Stimulated activated CD4-positive, alpha-beta T cell treated with anti-CD3 and anti-CD28 coated beads, TNF-alpha, amount 100 ng/mL, for 24 hours (primary cell): ENCODE measurements around the gene PRPSAP2.

Experiments used
- DNase-seq, 3 experiments: peaks; one replicate each; pipeline ENCODE4 v3.0.0-alpha.2; 2020; ENCODE audit warnings: low read depth in 3 of 3

The PRPSAP2 gene

DNA sequence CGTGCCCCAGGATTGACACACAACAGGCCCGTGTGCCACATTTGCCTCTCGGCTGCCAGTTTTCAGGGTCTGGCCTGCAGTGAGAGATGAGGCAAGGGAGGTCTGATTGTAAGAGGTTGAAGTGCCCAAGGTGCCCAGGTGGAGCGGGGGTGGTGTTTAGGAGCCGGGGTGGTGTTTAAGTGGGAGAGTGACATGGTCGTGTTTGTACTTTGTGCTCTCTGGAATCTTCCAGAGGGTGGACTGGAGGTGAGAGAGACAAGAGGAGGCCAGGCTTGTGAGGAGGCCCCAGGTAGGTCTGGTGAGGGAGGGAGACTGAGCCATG is 104.5 kb downstream of the PRPSAP2 start:
- no peak for DNase-seq

DNA sequence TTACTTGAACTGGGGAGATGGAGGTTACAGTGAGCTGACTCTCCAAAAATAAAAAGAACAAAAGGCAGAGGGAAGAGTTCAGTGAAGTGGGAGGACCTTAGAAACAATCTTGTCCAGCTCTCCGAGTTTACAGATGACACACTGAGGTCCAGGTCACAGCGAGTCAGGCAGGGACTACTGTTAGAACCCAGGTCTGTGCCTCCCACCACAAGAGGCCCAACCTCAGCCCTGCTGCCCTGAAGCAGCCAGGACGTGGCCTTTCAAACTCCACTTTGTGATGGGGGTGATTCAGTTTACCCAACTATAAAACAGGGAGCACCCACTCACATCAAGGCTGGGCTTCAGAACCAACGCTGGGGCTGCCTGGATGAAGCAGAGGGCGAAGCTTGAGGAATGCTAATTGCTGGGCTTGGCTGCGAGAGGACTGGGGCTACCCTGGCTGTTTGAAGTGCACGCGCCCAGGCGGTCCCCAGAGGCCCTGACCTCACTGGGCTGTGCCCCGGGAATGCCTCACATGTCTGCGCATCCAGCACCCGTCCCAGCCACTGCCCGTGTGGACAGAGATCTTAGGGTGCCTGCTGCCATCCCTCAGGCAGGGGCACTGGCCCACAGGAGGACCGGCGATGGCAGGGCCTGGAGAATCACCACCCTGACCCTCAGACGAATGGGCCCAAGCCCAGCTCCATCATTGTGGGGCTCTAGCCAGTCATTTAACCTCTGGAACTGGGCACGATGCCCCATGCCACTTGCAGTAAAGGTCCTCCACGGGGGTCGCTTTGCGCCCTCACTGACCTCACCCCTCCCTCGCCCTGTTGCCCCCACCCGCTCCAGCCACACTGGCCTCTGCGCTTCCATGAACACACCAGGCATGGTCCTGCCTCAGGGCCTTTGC is 105.4 kb downstream of the PRPSAP2 start:
- no peak for DNase-seq

- no peak for DNase-seq
Observed at GRCh38 chr17:18964018-18964351, 106.1 kb downstream of the PRPSAP2 start.

GRCh38 chr17:18964550-18964949 is 106.6 kb downstream of the PRPSAP2 start:
- DNase-seq, result no peak

DNA sequence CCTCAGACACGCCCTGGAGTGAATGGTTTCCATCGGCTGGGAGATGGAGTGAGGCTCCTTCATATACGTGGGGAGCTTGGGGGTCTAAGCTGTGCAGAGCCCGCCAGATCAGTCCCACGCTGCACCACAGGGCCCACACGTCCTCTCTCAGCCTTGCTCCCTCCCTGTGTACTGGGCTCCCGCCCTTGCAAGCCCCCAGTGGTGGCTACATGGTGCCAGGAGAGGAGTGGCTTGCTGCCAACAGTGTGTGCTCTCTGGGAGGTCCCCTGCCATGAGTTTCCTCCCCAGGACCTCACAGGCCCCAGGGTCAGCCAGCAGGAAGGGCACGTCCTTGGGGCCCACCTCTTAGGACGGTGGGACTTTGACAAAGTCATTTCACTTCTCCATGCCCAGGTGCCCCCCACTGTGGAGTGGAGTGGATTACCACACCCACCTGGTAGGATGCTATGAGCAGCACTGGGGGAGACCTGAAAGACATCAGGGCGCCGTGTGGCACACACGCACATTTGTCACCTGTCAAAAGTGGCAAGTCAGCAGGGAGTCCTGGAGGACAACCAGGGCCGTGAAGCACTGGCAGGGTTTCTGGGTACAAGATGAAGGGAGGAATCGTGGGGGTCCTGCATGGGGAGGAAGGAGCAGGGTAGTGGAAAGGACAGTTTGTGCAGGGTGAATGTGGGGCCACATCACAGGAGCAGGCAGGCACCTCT is 107.8 kb downstream of the PRPSAP2 start:
- no peak for DNase-seq

DNA sequence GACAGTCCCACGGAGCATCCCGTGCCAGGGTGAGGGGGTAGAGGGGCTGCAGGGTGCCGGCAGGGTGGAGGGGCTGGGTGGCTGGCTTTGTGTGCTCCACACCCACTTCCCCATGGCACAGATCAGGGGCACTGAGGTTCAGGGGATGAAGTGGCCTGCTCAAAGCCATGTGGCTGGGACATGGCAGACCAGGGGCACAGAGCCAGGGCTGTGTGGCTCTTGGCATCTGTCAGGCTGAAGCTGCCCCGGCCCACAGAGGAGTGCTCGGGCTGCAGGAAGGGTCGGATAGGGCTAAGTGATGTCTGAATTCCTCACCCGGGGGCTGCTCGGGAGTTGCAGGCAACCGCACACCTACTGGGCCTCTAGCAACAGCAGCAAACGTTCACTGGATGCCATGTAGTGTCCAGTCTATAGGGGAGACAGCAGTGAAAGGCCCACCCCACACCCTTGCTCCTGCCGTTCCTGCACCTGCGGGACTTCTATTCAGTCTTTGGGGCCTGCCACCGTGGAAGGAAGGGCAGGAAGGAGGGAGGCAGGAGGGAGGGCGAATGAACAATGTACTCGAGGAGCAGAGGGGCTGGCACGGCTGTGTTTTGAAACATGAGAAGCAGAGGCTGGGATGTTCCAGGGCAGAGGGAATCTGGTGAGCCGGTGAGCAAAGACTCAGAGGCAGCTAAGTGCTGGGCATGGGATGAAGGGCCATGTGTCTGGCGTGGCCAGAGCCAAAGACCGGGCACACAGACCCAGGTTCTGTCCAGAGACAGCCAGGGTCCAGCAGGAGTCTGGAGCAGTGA is 109.1 kb downstream of the PRPSAP2 start:
- no peak for DNase-seq

DNA sequence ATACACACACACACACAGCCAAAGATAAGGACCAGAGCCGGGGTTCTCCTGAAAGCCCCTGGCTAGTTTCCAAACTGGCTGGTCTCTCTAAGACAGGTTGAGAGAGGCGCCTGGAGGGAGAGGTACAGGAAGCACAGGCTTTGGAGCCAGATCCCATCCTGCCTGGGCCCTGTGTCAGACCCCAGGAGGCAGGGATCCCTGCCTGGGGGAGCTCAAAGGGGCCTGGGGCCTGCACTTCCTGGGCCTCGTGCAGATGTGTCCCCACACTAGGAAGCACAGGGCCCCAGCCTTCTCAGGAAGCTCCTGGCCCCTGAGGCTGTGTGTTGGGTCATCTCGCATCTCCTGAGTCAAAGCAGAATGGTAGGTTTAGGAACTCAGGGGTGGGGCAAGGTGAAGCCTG is 110.0 kb downstream of the PRPSAP2 start:
- no peak for DNase-seq

DNA sequence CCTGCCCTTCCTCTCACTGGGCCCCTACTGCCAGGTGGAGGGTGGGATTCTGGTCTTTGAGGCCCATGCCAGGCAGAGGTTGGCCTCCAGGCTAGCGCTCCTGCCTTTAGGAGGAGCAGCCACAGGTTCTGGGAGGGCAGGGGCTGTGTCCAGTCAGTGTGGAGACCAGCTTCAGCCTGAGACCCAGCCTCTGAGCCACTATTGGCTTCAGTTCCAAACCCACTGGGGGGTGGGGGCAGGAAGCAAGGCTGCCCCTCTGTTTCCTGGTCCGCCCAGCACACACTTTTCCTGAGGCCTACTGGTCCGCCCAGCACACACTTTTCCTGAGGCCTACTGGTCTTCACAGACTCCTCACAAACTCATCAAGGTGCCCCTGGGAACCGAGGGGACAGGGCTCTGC is 110.4 kb downstream of the PRPSAP2 start:
- DNase-seq, result no peak

DNA sequence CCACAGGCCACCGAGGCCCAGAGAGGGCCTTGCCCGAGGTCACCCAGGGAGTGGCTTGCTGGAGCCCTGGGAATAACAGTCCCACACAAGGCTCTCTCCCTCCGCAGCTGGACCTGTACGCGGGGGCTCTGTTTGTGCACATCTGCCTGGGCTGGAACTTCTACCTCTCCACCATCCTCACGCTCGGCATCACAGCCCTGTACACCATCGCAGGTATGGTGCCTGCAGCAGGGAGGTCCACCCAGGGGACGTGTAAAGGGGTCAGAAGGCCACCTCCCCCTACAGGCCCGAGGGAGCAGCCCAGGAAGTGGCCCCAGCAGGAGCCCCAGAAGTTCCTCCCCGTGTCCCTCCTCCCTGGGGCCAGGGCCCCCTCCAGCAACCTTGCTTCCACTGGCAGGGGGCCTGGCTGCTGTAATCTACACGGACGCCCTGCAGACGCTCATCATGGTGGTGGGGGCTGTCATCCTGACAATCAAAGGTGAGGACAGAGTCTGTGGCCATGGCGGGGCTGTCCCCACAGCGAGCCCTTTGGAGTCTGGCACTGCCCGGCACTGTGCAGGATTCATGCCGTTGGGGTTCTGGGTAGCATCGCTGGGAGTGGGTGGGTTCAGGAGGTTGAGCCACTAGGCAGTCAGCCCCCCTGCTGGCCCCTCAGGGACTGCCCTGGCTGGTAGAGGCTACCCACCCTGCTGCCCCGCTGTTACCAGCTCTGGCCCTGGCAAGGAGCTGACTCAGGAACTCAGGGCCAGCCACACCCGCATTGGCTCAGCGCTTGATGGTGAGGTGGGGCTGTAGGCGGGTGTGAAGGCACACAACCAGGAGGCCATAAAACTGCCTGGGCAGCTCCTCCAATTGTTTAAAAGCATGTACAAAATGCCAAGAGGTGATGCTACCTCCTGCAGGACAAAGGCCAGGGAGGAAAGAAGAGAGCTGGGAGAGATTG is 111.3 kb downstream of the PRPSAP2 start:
- DNase-seq, result no peak

DNA sequence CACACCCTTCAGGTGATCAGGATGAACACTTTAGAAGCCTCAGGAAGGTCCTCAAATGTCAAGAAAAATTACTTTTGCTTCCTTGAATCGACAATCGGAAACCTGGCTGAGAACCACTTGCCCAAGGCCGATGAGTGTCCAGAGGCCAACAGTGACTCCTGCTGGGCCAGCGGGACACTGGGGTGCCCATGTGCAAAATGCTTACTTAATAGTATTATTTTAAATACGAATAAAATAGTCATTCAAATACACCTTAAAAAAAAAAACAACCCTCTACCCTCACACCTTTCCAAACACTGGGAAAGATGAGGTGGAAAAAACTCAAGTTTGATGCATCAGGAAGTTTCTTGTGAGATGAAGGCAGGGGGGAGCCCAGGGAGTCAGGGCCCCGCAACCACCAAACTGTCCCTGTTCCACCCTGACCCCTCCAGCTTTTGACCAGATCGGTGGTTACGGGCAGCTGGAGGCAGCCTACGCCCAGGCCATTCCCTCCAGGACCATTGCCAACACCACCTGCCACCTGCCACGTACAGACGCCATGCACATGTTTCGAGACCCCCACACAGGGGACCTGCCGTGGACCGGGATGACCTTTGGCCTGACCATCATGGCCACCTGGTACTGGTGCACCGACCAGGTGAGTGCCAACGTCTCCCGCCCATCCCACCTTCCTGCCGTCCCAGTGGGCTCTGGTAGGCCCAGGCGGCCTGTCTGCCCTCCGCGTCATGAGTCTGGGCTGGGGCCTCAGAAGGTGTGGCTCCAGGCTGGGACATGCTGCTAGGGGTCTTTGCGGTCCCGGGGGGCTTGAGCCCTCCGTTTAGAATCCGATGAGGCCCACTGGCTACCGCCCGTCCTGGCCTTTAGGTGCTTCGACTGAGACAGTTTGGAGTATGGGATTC is 112.9 kb downstream of the PRPSAP2 start:
- no peak for DNase-seq

GRCh38 chr17:18971801-18972200 is 113.9 kb downstream of the PRPSAP2 start:
- DNase-seq, result no peak

DNA sequence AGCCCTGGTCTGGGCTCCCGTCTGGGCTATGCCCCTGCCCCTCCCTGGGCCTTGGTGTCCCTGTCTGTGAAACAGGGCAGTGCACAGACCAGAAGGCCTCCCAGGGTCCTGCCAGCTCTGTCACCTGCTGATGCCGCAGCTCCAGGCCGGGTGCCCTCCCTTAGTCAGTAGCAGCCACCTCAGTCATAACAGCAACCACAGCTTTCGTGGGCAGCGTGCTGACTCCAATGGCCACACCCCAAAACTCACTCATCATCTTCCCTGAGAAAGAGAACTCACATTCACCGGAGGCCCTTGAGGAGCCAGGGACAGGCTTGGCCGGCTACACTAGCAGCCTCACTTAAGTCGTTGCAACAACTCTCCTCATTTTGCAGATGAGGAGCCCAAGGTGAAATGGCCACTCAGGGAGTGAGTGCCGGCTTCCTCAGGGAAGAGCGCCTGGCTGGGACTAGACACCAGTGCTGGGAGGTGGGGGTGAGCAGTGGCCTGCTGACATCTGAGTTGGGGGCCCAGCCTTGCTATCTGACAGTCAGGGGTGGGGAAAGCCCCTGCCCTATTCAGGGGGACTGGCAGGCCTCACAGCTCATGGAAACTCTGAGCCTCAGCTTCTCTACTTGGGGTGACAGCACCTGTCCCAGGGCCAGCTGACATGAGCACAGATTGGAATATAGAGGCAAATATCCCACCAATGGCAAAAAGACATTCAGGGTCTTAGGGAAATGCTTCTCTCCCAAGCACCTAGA is 116.6 kb downstream of the PRPSAP2 start:
- DNase-seq, result peak in 1 of 3 experiments; percentile 33

DNA sequence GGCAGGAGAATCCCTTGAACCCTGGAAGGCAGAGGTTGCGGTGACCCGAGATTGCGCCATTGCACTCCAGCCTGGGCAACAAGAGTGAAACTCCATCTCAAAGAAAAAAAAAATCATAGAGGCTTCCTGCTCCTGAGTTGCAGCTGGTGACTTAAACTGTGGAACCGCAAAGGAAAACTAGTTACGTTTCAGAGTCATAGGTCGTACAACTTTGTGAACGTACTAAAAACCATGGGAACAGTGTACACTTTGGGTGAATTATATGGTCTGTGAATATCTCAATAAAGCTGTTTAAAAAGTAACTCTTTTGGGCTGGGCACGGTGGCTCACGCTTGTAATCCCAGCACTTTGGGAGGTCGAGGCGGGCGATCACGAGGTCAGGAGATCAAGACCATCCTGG is 117.7 kb downstream of the PRPSAP2 start:
- no peak for DNase-seq

- DNase-seq, result no peak
Observed at GRCh38 chr17:18976201-18976600, 118.3 kb downstream of the PRPSAP2 start.

- no peak for DNase-seq
Observed at GRCh38 chr17:18977021-18977420, 119.1 kb downstream of the PRPSAP2 start.

- no peak for DNase-seq
Observed at GRCh38 chr17:18977646-18978045, 119.7 kb downstream of the PRPSAP2 start.

DNA sequence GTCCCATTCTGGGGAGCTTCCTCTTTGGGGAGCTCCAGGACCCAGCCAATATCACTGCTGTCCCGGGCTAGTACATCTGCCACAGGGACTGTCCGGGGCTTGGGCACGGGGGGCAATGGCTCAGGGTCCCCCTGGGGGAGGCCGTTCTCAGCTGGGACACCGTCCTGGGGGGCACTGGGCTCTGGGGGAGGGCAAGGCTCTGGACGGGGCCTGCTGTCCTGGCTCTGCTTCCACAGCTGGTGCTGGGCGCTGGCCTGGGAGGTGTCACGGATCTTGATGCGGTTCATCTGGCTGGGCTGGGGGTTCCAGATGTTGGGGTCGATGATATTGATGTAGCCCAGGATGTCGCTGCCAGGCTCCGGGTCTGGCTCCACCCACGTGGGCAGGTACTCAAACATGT is 120.1 kb downstream of the PRPSAP2 start:
- no peak for DNase-seq

- DNase-seq, result no peak
Observed at GRCh38 chr17:18978655-18979054, 120.7 kb downstream of the PRPSAP2 start.
